Memory B cell (primary cell): ENCODE data around the gene PRXL2C.
A peak's percentile ranks its signal among the peaks of the same experiment; 100 is the strongest.
"Not testable (repeated sequence)": the region's sequence is repeated elsewhere in the genome, so short reads cannot be mapped to it uniquely, and the experiment has no call there.

Experiments
- ATAC-seq: fragments of 150-1000 bp; cut with Tn5 transposase; 2 replicates; pipeline ENCODE4 v1.10.0; 2021; ENCODE audit warnings: low read depth, mild to moderate bottlenecking, moderate library complexity
- DNase-seq, 2 donors: peaks; one replicate each; pipeline ENCODE4 v3.0.0; 2022; ENCODE audit warnings: low spot score in 2 of 2
- H3K27ac Mint-ChIP-seq: one replicate; pipeline ENCODE4 v1.8.0; 2022; ENCODE audit warnings: mild to moderate bottlenecking, moderate library complexity, mixed read lengths
- H3K27me3 Mint-ChIP-seq: one replicate; pipeline ENCODE4 v1.8.0; 2022; ENCODE audit warnings: mixed read lengths
- H3K36me3 Mint-ChIP-seq: one replicate; pipeline ENCODE4 v1.8.0; 2022; ENCODE audit warnings: mild to moderate bottlenecking, mixed read lengths
- H3K4me1 Mint-ChIP-seq: one replicate; pipeline ENCODE4 v1.8.0; 2022; ENCODE audit warnings: mixed read lengths
- H3K4me3 Mint-ChIP-seq: one replicate; pipeline ENCODE4 v1.8.0; 2022; ENCODE audit warnings: mild to moderate bottlenecking, moderate library complexity, mixed read lengths
- H3K9me3 Mint-ChIP-seq: one replicate; pipeline ENCODE4 v1.8.0; 2022; ENCODE audit warnings: mixed read lengths

The PRXL2C gene

GRCh38 chr9:96665789-96666188 lies 10.7 kb upstream of the PRXL2C start:
- Mint-ChIP-seq H3K4me1 (peaks cover under 1% of the 10 kb centered on the region), H3K4me3 (no peak overlapping the region), H3K27me3 (peaks cover 6% of the 10 kb centered on the region), H3K27ac (no peak overlapping the region), H3K9me3 (no peaks in the 10 kb centered on the region), H3K36me3 (no peaks in the 10 kb centered on the region)
- no peak for ATAC-seq
- no peak for DNase-seq

GRCh38 chr9:96663506-96664120 lies 8.5 kb upstream of the PRXL2C start:
- H3K27me3 Mint-ChIP-seq: peaks cover 4% of the 10 kb centered on the region
- DNase-seq: no peak
- no peak overlapping the region for H3K27ac Mint-ChIP-seq
- no peaks in the 10 kb centered on the region for H3K9me3 Mint-ChIP-seq
- H3K4me1 Mint-ChIP-seq: peaks cover 4% of the 10 kb centered on the region
- ATAC-seq: no peak
- no peaks in the 10 kb centered on the region for H3K36me3 Mint-ChIP-seq
- H3K4me3 Mint-ChIP-seq: no peak overlapping the region

- H3K27ac Mint-ChIP-seq: no peak overlapping the region
- DNase-seq (no peak), ATAC-seq (no peak)
- H3K36me3 Mint-ChIP-seq: no peaks in the 10 kb centered on the region
- peaks cover 7% of the 10 kb centered on the region for H3K4me1 Mint-ChIP-seq
- H3K4me3 Mint-ChIP-seq: no peak overlapping the region
- H3K27me3 Mint-ChIP-seq: peaks cover 2% of the 10 kb centered on the region
- no peaks in the 10 kb centered on the region for H3K9me3 Mint-ChIP-seq
Observed at GRCh38 chr9:96661711-96662110, 6.6 kb upstream of the PRXL2C start.

- H3K9me3 Mint-ChIP-seq: no peaks in the 10 kb centered on the region
- DNase-seq (no peak), ATAC-seq (peak; percentile 80)
- H3K4me3 Mint-ChIP-seq: no peak overlapping the region
- no peak overlapping the region for H3K27ac Mint-ChIP-seq
- peaks cover 2% of the 10 kb centered on the region for H3K27me3 Mint-ChIP-seq
- no peaks in the 10 kb centered on the region for H3K36me3 Mint-ChIP-seq
- peaks cover 10% of the 10 kb centered on the region for H3K4me1 Mint-ChIP-seq
Observed at GRCh38 chr9:96660692-96661248, 5.7 kb upstream of the PRXL2C start.

- H3K4me1 Mint-ChIP-seq: peaks cover 17% of the 10 kb centered on the region
- DNase-seq (peak; percentile 74 to 81), ATAC-seq (peak; percentile 81)
- no peaks in the 10 kb centered on the region for H3K9me3 Mint-ChIP-seq
- H3K27ac Mint-ChIP-seq: peak overlapping the region; percentile 98
- H3K27me3 Mint-ChIP-seq: no peaks in the 10 kb centered on the region
- peak overlapping the region; percentile 93 for H3K4me3 Mint-ChIP-seq
- peaks cover 6% of the 10 kb centered on the region for H3K36me3 Mint-ChIP-seq
Observed at GRCh38 chr9:96654450-96655197, 493 bp downstream of the PRXL2C start.

GRCh38 chr9:96651626-96652025 lies 3.5 kb downstream of the PRXL2C start:
- Mint-ChIP-seq H3K27ac (peak overlapping the region; percentile 98), H3K27me3 (no peaks in the 10 kb centered on the region), H3K9me3 (no peaks in the 10 kb centered on the region), H3K4me1 (peaks cover 17% of the 10 kb centered on the region), H3K36me3 (peaks cover 13% of the 10 kb centered on the region), H3K4me3 (no peak overlapping the region)
- no peak for ATAC-seq
- DNase-seq: no peak

GRCh38 chr9:96649620-96650324 lies 5.3 kb downstream of the PRXL2C start:
- peaks cover 18% of the 10 kb centered on the region for H3K36me3 Mint-ChIP-seq
- no peak overlapping the region for H3K4me3 Mint-ChIP-seq
- peaks cover 14% of the 10 kb centered on the region for H3K4me1 Mint-ChIP-seq
- H3K27me3 Mint-ChIP-seq: no peaks in the 10 kb centered on the region
- ATAC-seq (no peak), DNase-seq (no peak)
- no peaks in the 10 kb centered on the region for H3K9me3 Mint-ChIP-seq
- peak overlapping the region; percentile 15 for H3K27ac Mint-ChIP-seq

GRCh38 chr9:96646081-96646991 lies 8.8 kb downstream of the PRXL2C start:
- ATAC-seq: peak; percentile 75
- Mint-ChIP-seq H3K4me3 (no peak overlapping the region), H3K9me3 (no peaks in the 10 kb centered on the region), H3K4me1 (peaks cover 8% of the 10 kb centered on the region), H3K27me3 (no peaks in the 10 kb centered on the region), H3K36me3 (peaks cover 19% of the 10 kb centered on the region), H3K27ac (peak overlapping the region; percentile 81)
- DNase-seq: no peak

GRCh38 chr9:96644137-96644536 lies 11.0 kb downstream of the PRXL2C start:
- H3K9me3 Mint-ChIP-seq: no peaks in the 10 kb centered on the region
- peaks cover 13% of the 10 kb centered on the region for H3K36me3 Mint-ChIP-seq
- peaks cover 8% of the 10 kb centered on the region for H3K4me1 Mint-ChIP-seq
- no peak overlapping the region for H3K27ac Mint-ChIP-seq
- DNase-seq: no peak
- H3K4me3 Mint-ChIP-seq: no peak overlapping the region
- ATAC-seq: no peak
- no peaks in the 10 kb centered on the region for H3K27me3 Mint-ChIP-seq

GRCh38 chr9:96641514-96641913 lies 13.6 kb downstream of the PRXL2C start:
- Mint-ChIP-seq H3K27ac (no peak overlapping the region), H3K4me3 (no peak overlapping the region), H3K4me1 (peaks cover 4% of the 10 kb centered on the region), H3K27me3 (peaks cover 2% of the 10 kb centered on the region), H3K36me3 (peaks cover 12% of the 10 kb centered on the region), H3K9me3 (no peaks in the 10 kb centered on the region)
- no peak for ATAC-seq
- DNase-seq: no peak

GRCh38 chr9:96638606-96639364 lies 16.3 kb downstream of the PRXL2C start:
- Mint-ChIP-seq H3K4me1 (no peaks in the 10 kb centered on the region), H3K27me3 (peaks cover 3% of the 10 kb centered on the region), H3K9me3 (no peaks in the 10 kb centered on the region), H3K4me3 (no peak overlapping the region), H3K36me3 (peaks cover 7% of the 10 kb centered on the region), H3K27ac (no peak overlapping the region)
- DNase-seq: no peak
- no peak for ATAC-seq

- no peak overlapping the region for H3K4me3 Mint-ChIP-seq
- no peak for DNase-seq
- H3K27ac Mint-ChIP-seq: no peak overlapping the region
- H3K4me1 Mint-ChIP-seq: no peaks in the 10 kb centered on the region
- peaks cover 9% of the 10 kb centered on the region for H3K27me3 Mint-ChIP-seq
- peaks cover 4% of the 10 kb centered on the region for H3K36me3 Mint-ChIP-seq
- H3K9me3 Mint-ChIP-seq: no peaks in the 10 kb centered on the region
- no peak for ATAC-seq
Observed at GRCh38 chr9:96636368-96636767, 18.7 kb downstream of the PRXL2C start.

GRCh38 chr9:96633579-96633978 lies 21.5 kb downstream of the PRXL2C start:
- H3K4me1 Mint-ChIP-seq, H3K4me3 Mint-ChIP-seq, ATAC-seq, H3K9me3 Mint-ChIP-seq, H3K36me3 Mint-ChIP-seq, DNase-seq, H3K27ac Mint-ChIP-seq: not testable (repeated sequence)
- H3K27me3 Mint-ChIP-seq: peaks cover 11% of the 10 kb centered on the region
